HG03039 (cell line): Measurements from ENCODE around the gene PBX4.

Experiments
- ATAC-seq: cut with Tn5 transposase; IDR thresholded peaks from one replicate; pipeline ENCODE4 v1.9.1; 2021; ENCODE audit warnings: mild to moderate bottlenecking, moderate library complexity; ENCODE audit not compliant: unreplicated experiment

The PBX4 gene

DNA sequence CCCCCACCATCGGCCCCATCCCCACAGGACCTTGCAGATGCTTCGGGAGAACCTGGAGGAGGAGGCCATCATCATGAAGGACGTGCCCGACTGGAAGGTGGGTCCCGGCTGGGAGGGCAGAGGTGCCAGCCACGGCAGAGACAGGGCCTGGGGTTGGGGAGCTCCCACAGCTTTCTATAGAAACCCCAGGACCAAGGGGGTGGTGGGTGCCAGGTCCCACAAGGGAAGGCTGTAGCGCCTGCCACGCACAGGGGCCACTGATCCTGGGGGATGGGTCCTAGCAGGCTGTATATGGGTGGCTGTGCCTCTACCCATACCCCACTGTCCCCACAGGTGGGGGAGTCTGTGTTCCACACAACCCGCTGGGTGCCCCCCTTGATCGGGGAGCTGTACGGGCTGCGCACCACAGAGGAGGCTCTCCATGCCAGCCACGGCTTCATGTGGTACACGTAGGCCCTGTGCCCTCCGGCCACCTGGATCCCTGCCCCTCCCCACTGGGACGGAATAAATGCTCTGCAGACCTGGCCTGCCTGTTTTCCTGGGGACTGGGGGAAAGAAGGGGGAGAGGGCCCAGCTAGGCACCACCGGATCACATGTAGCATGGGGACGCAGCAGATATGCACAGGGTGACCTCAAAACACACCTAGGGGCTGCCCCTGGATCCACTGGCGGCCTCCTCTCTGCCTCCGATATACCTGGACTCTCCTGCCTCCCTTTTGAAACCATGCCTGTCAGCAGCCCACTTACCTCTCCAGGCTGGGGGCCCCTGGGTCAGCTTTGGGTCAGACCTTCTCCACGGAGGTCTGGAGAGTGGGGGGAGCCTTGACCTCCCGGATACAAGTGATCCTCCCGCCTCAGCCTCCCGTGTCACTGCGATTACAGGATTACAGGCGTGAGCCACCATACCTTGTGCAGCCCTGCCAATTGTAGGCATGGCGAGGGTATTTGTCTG lies 90.5 kb downstream of the PBX4 start:
- no peak for ATAC-seq

- no peak for ATAC-seq
Observed at GRCh38 chr19:19527371-19527656, 91.2 kb downstream of the PBX4 start.

GRCh38 chr19:19526581-19527370 lies 91.7 kb downstream of the PBX4 start:
- no peak for ATAC-seq

GRCh38 chr19:19525611-19526380 lies 92.7 kb downstream of the PBX4 start:
- no peak for ATAC-seq

GRCh38 chr19:19524053-19524452 lies 94.4 kb downstream of the PBX4 start:
- ATAC-seq = no peak

GRCh38 chr19:19523177-19523576 lies 95.3 kb downstream of the PBX4 start:
- ATAC-seq = no peak

- no peak for ATAC-seq
Observed at GRCh38 chr19:19520989-19521388, 97.5 kb downstream of the PBX4 start.

DNA sequence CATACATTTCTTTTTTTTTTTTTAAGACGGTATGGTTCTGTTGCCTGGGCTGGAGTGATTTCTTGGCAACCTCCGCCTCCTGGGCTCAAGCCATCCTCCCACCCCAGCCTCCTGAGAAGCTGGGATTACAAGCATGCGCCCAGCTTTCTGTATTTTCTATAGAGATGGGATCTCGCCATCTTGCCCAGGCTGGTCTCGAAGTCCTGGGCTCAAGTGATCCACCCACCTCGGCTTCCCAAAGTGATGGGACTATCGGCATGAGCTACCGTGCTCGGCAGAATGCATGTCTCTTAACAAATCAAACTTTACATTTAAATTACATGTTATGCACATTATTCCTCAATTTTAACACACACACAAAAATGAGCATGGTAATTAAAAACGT lies 101.3 kb downstream of the PBX4 start:
- no peak for ATAC-seq

DNA sequence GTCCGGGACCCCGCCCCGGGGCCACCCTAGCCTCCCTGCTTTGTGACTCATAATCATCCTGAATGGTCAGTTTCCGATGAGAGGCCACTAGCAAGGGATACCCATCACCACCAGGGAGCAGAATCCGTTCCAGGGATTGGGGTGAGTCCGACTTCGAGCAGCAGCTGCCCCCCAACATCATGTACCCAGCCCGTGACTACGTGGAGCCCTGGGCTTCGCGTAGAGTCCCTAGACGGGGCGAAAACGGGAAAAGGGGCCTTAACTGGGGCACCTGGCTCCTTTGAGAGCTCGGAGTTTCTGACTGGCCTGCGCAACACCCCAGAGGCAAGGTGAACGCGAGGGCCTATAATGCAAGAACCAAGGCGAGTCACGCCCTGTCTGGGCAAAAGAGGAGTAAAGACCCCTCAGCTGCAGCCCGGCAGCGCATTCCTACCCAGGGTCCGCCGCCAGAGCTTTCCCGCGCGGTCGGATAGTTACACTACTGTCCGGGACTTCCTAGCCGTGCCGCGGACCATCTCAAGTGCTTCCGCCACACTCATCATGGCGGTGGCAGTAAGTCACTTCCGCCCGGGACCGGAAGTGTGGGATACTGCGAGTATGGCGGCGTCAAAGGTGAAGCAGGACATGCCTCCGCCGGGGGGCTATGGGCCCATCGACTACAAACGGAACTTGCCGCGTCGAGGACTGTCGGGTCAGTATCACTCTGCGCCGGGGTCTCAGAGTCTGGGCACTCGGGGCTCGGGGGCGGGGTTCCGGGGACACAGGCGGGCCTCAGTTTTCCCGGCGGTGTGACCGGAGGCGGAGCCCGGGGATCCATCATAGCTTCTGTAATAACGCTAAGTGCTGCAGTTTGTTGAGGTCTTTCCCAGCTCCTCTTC lies 102.6 kb downstream of the PBX4 start, which contains the start of gene NDUFA13:
Gene NDUFA13 (plus strand): TSS at position 584 of the 878 bp plus-strand sequence. CDS start 14 bp downstream, at position 598.
- ATAC-seq = peak; percentile 79

DNA sequence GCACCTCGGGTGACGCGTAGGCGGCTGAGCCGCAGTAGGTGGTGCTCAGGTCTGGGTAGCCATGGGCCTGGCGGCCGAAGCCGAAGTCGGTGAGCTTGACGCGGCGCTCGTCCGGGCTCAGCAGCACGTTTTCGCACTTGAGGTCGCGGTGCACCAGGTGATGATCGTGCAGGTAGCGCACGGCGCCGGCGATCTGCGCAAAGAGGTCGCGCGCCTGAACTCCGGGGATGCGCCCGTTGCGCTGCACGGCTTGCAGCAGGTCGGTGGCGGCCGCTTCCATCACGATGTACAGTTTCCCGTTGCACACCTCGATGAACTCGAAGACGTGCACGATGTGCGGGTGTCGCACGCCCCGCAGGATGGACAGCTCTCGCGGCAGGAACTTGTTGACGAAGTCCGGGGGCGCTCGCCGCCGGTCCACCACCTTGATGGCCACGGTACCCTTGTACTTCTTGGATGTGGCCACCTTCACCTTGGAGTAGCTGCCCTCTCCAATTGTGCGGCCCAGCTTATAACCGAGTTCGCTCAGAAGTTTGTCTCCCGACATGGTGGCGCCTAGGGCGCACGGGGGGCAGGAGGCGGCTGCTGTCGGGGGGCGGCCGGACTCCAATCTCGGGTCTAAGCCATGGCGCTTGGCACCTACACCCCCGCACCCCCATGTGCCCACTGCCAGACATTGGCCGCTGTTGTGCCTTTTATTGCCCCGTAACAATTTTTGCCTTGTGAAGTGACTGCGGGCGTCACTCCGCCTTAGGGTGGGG lies 103.4 kb downstream of the PBX4 start, which contains the start of gene TSSK6:
Gene TSSK6 (minus strand): TSS at position 668 of the 761 bp plus-strand sequence. CDS start 121 bp downstream, at position 547.
- ATAC-seq = no peak

- ATAC-seq = no peak
Observed at GRCh38 chr19:19514215-19514657, 104.3 kb downstream of the PBX4 start.

GRCh38 chr19:19513682-19514081 lies 104.8 kb downstream of the PBX4 start:
- ATAC-seq = no peak
